Thyroid gland (tissue), 4 donors: ENCODE measurements around the gene PHACTR3. TPM values are rescaled to one million over a fixed set of nuclear protein-coding genes. Genes with fewer than 3 reads are reported as not detected.

Experiments used
- DNase-seq, 2 donors: peaks; one replicate each; pipeline ENCODE4 v3.0.0-alpha.2; 2019
- H3K27ac ChIP-seq, 3 donors: fragments of 200-600 bp; sonication (generic); 1 replicate in 2 of 3; 2 replicates in 1 of 3; pipeline ENCODE4 v1.5.1; 2016 to 2019; ENCODE audit warnings: mild to moderate bottlenecking in 1 of 3, moderate library complexity in 1 of 3
- H3K27me3 ChIP-seq: fragments of 200-600 bp; sonication (generic); one replicate; pipeline ENCODE4 v1.5.1; 2019
- H3K36me3 ChIP-seq, 2 donors: fragments of 200-600 bp; sonication (generic); one replicate each; pipeline ENCODE4 v1.5.1; 2016 to 2019
- H3K4me1 ChIP-seq, 2 donors: fragments of 200-600 bp; sonication (generic); one replicate each; pipeline ENCODE4 v1.5.1; 2017 to 2019
- H3K4me3 ChIP-seq, 3 donors: fragments of 200-600 bp; sonication (generic); replicated peaks in 1 of 3; 1 replicate in 2 of 3; 2 replicates in 1 of 3; pipeline ENCODE4 v1.5.1; 2016; ENCODE audit warnings: mild to moderate bottlenecking in 1 of 3
- H3K9me3 ChIP-seq: fragments of 200-600 bp; sonication (generic); one replicate; pipeline ENCODE4 v1.5.1; 2017
- POLR2A ChIP-seq, 2 donors: fragments of 450-650 bp; IDR thresholded peaks; one replicate each; pipeline ENCODE4 v1.6.1; 2017; ENCODE audit warnings: antibody characterized with exemption in 2 of 2, mild to moderate bottlenecking in 2 of 2, moderate library complexity in 1 of 2
- WGBS, 2 donors: methylation state at CpG; one replicate each; pipeline ENCODE4 v1.1.5; 2017; 5-methylcytosine and 5-hydroxymethylcytosine counted together
- intact Hi-C: fragments of 100-400 bp; cut with DNase I; formaldehyde crosslinking; loops from one replicate; pipeline ENCODE4 v1.15.1; 2023
- total RNA-seq, 4 donors: library from RNA; depleted of rRNA; stranded (reverse); fragments of >200 nt; gene quantifications; one replicate each; pipeline ENCODE4 v1.2.3, GENCODE V29; 2016
- TF ChIP-seq, protein P1 (sequence below), 6 experiments: fragments of 200-600 bp in 3 of 6; fragments of 450-650 bp in 3 of 6; sonication (generic) in 3 of 6; IDR thresholded peaks; one replicate each; pipeline ENCODE4 v1.5.1; 2016 to 2019; ENCODE audit warnings: antibody characterized with exemption in 6 of 6, mild to moderate bottlenecking in 2 of 6, inconsistent platforms in 1 of 6, moderate library complexity in 1 of 6

The PHACTR3 gene
- total RNA-seq, 4 donors from 2014 or later = 2.4 TPM; not detected in 3

DNA sequence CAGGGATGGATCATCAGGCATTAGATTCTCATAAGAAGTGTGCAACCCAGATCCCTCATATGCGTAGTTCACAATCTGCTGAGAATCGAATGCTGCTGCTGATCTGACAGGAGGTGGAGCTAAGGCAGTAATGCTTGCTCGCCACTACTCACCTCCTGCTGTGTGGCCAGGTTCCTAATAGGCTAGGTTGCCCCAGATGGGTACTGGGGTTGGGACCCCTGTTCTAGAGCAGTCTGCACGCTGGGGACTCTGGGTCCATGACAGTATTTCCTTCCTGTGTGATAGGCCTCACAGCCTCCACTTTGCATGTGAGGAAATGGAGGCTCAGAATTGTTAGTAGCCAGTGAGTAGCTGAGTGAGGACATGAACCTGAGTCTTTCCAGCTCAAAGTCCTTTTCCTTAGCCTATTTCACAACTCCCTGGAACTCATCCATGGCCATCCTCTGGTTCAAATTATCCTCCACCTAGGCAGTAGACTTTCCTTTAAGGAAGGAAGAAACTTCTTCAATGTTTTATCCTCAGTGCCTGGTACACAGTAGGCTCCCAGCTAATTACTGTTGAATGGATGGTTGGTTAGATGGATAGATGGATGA lies 211.9 kb downstream of the PHACTR3 start:
- WGBS, 2 donors = 86 to 100% methylated on average over 4 of the region's 4 CpGs
- Histone ChIP-seq H3K9me3 (no peaks in the 10 kb centered on the region), H3K36me3 (no peaks in the 10 kb centered on the region), H3K27ac (no peak overlapping the region), H3K4me1 (no peaks in the 10 kb centered on the region), H3K4me3 (no peak overlapping the region), H3K27me3 (no peaks in the 10 kb centered on the region)
- no peak for DNase-seq
- TF ChIP-seq, protein P1, sequence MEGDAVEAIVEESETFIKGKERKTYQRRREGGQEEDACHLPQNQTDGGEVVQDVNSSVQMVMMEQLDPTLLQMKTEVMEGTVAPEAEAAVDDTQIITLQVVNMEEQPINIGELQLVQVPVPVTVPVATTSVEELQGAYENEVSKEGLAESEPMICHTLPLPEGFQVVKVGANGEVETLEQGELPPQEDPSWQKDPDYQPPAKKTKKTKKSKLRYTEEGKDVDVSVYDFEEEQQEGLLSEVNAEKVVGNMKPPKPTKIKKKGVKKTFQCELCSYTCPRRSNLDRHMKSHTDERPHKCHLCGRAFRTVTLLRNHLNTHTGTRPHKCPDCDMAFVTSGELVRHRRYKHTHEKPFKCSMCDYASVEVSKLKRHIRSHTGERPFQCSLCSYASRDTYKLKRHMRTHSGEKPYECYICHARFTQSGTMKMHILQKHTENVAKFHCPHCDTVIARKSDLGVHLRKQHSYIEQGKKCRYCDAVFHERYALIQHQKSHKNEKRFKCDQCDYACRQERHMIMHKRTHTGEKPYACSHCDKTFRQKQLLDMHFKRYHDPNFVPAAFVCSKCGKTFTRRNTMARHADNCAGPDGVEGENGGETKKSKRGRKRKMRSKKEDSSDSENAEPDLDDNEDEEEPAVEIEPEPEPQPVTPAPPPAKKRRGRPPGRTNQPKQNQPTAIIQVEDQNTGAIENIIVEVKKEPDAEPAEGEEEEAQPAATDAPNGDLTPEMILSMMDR (IDR thresholded peaks at IDR 0.05) = no peak
- no peak for TF ChIP-seq POLR2A (IDR thresholded peaks at IDR 0.05)
- intact Hi-C loops = no loop called here

DNA sequence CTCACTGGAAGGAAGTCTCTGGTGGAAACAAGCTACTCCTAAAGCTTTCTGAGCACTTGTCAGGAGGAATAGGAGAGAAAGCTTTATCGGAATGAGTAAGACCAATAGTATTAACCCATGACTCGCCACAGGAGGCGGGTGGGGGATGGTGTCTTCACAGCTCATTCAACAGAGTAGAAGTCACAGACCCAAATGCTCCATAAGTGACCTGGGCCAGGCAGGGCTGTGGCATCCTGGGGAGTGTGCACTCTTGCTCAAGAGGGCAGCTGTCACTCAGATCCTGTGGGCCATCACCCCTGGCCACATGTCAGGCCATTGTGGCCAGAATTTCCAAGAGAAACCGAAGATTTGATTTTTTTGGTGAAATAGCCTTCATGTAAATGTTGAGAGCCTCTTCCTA lies 213.1 kb downstream of the PHACTR3 start:
- no peaks in the 10 kb centered on the region for H3K9me3 ChIP-seq
- no peak for DNase-seq
- no peak for TF ChIP-seq POLR2A (IDR thresholded peaks at IDR 0.05)
- TF ChIP-seq, protein P1 (IDR thresholded peaks at IDR 0.05) = no peak
- no peaks in the 10 kb centered on the region for H3K36me3 ChIP-seq
- H3K4me1 ChIP-seq = no peaks in the 10 kb centered on the region
- intact Hi-C loops = no loop called here
- WGBS, 2 donors = 70 to 77% methylated on average over 4 of the region's 4 CpGs
- H3K27me3 ChIP-seq = no peaks in the 10 kb centered on the region
- H3K27ac ChIP-seq = no peak overlapping the region
- no peak overlapping the region for H3K4me3 ChIP-seq

DNA sequence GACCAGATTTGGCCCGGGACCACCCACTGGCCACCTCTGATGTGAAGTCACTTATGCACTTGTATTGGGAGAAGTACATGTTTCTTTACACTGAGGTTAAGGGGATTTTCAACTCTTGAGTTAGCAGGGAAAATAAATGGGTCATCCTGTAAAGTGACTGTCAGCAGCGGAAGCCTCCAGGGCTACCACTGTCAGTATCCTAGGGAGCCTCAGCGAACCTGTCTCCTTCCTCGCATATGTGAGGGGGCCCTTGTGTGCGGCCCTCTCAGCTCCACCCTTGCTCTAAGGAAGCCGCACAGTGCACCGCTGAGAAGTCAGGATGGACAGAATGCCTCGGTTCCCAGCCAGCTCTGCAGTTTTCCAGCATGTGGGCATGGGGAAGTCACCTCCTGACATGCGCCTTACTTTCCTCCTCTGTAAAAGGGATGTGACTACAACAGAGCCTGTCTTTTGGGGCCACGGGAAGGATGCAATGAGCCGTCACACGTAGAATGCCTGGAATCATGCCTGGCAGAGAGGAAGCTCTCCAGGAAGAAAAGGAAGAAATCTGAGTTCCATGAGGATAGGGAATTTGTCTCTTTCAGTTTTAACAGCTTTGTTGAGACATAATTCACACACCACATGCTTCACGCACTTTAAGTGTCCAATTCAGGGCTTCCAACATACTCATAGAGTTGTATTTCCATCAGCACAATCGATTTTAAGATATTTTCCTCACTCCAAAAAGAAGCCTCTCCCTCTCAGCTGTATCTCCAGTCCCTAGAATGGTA lies 213.7 kb downstream of the PHACTR3 start:
- TF ChIP-seq POLR2A (IDR thresholded peaks at IDR 0.05) = no peak
- TF ChIP-seq, protein P1 (IDR thresholded peaks at IDR 0.05) = no peak
- DNase-seq = no peak
- H3K4me3 ChIP-seq = no peak overlapping the region
- H3K36me3 ChIP-seq = no peaks in the 10 kb centered on the region
- H3K9me3 ChIP-seq = no peaks in the 10 kb centered on the region
- no peaks in the 10 kb centered on the region for H3K27me3 ChIP-seq
- H3K4me1 ChIP-seq = no peaks in the 10 kb centered on the region
- intact Hi-C loops = no loop called here
- no peak overlapping the region for H3K27ac ChIP-seq
- WGBS, 2 donors = 72 to 81% methylated on average over 13 to 14 of the region's 14 CpGs

DNA sequence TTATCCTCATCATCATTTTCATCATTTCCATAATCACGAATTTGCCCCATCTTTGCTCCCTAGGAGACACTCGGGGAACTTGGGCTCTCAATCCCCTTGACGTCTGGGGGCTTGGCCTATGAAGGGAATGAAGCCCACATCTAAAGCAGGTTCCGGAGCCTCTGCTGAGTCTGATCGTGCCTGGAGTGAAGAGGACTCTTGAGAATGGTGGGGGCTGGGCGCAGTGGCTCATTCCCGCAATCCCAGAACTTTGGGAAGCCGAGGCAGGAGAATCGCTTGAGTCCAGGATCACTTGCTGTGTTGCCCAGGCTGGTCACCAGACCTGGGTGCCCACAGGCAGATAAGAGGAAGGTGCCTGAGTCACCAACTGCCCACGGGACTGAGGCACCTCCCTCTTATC lies 214.6 kb downstream of the PHACTR3 start:
- 82% methylated on average over 10 of the region's 10 CpGs for WGBS, 2 donors

More for the DNA sequence above, 214.6 kb downstream of the PHACTR3 start:
- Histone ChIP-seq H3K9me3 (no peaks in the 10 kb centered on the region), H3K4me3 (no peak overlapping the region), H3K36me3 (no peaks in the 10 kb centered on the region), H3K27me3 (no peaks in the 10 kb centered on the region), H3K27ac (no peak overlapping the region), H3K4me1 (no peaks in the 10 kb centered on the region)
- no peak for DNase-seq
- intact Hi-C loops = no loop called here
- TF ChIP-seq, protein P1 (IDR thresholded peaks at IDR 0.05) = no peak
- TF ChIP-seq POLR2A (IDR thresholded peaks at IDR 0.05) = no peak
